ENCODE data around the gene ZNF784.

The ZNF784 gene

DNA sequence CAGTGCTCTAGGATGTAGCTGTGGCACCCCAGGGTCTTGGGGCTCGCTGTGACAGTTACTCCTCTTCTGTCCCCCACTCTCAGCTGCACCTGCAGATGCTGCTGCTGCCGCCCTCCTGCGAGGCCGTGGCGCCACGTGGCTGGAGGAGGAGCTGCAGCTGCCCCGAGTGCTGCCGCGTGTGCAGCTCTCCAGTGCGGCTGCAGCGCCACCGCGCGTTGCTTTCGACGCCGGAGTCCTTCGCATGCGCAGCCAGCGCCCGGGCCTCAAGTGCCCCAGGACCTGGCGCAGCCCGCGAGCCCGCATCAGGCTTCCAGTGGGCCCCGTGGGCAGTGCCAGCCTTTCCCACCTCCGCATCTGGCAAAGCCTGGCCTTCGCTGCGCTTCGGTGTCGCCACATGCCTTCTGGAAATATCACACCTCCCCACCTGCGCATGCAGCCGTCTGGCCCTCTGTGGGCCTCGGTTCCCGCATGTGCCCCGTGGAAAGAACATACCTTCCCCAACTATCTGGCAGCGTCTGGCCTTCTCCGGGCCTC, 15.7 kb upstream of the ZNF784 start:
- peaks cover 3% of the 10 kb centered on the region for H3K36me3 ChIP-seq (replicated peaks)
- no peaks in the 10 kb centered on the region for H3K27me3 ChIP-seq (replicated peaks)
- in situ Hi-C loops (cut with HindIII; ENCODE audit: low pct_ligation_motif_present, low sequenced_read_pairs), result no loop called here
- peak; percentile 53 for TF ChIP-seq CTCF (IDR thresholded peaks at IDR 0.05; ENCODE audit: low read depth, low read length, missing control alignments)
- H3K4me3 ChIP-seq (ENCODE audit: low read depth, low read length), result peak overlapping the region; percentile 80
- DNase-seq, result peak; percentile 53
- peak overlapping the region; percentile 82 for H3K27ac ChIP-seq

DNA sequence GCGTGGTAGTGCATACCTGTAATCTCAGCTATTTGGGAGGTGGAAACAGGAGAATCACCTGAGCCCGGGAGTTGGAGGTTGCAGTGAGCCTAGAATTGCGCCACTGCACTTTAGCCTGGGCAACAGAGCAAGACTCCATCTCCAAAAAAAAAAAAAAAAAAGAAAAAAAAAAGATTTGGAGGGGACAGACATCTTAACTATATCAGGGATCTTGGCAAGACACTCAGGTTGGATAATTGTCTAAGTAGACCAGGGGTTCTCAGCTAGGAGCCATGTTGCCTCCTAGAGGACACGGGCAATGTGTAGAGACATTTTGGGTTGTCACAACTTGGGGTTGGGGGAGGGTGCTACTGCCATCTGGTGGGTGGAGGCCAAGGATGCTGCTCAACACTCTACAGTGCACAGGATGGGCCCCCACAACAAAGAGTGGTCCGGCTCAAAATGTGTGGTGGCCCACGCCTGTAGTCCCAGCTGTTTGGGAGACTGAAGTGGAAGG, 14.5 kb upstream of the ZNF784 start:
- Histone ChIP-seq H3K27me3 (replicated peaks) (no peaks in the 10 kb centered on the region), H3K27ac (no peak overlapping the region), H3K4me3 (ENCODE audit: low read depth, low read length) (no peak overlapping the region), H3K36me3 (replicated peaks) (no peaks in the 10 kb centered on the region)
- peak; percentile 72 for TF ChIP-seq CTCF (IDR thresholded peaks at IDR 0.05; ENCODE audit: low read depth, low read length, missing control alignments)
- no peak for DNase-seq
- in situ Hi-C loops (cut with HindIII; ENCODE audit: low pct_ligation_motif_present, low sequenced_read_pairs), result no loop called here

GRCh38 chr19:55637534-55637933, 13.2 kb upstream of the ZNF784 start:
- DNase-seq, result no peak
- H3K27me3 ChIP-seq (replicated peaks), result no peaks in the 10 kb centered on the region
- in situ Hi-C loops (cut with HindIII; ENCODE audit: low pct_ligation_motif_present, low sequenced_read_pairs), result no loop called here
- no peak for TF ChIP-seq CTCF (IDR thresholded peaks at IDR 0.05; ENCODE audit: low read depth, low read length, missing control alignments)
- H3K36me3 ChIP-seq (replicated peaks), result no peaks in the 10 kb centered on the region
- no peak overlapping the region for H3K4me3 ChIP-seq (ENCODE audit: low read depth, low read length)
- H3K27ac ChIP-seq, result no peak overlapping the region

- no peak overlapping the region for H3K4me3 ChIP-seq (ENCODE audit: low read depth, low read length)
- H3K27me3 ChIP-seq (replicated peaks), result no peaks in the 10 kb centered on the region
- DNase-seq, result no peak
- H3K27ac ChIP-seq, result no peak overlapping the region
- no peaks in the 10 kb centered on the region for H3K36me3 ChIP-seq (replicated peaks)
- in situ Hi-C loops (cut with HindIII; ENCODE audit: low pct_ligation_motif_present, low sequenced_read_pairs), result no loop called here
- TF ChIP-seq CTCF (IDR thresholded peaks at IDR 0.05; ENCODE audit: low read depth, low read length, missing control alignments), result no peak
Measured at GRCh38 chr19:55636723-55637122, 12.4 kb upstream of the ZNF784 start.

- in situ Hi-C loops (cut with HindIII; ENCODE audit: low pct_ligation_motif_present, low sequenced_read_pairs), result no loop called here
Measured at GRCh38 chr19:55635856-55636440, 11.6 kb upstream of the ZNF784 start.

More at GRCh38 chr19:55635856-55636440, 11.6 kb upstream of the ZNF784 start:
- Histone ChIP-seq H3K4me3 (ENCODE audit: low read depth, low read length) (peak overlapping the region; percentile 100), H3K36me3 (replicated peaks) (no peaks in the 10 kb centered on the region), H3K27me3 (replicated peaks) (no peaks in the 10 kb centered on the region), H3K27ac (no peak overlapping the region)
- TF ChIP-seq CTCF (IDR thresholded peaks at IDR 0.05; ENCODE audit: low read depth, low read length, missing control alignments), result no peak
- DNase-seq, result no peak

Data from brain microvascular endothelial cell (primary cell).